Measurements from ENCODE around the gene CTNNA2.

DNA sequence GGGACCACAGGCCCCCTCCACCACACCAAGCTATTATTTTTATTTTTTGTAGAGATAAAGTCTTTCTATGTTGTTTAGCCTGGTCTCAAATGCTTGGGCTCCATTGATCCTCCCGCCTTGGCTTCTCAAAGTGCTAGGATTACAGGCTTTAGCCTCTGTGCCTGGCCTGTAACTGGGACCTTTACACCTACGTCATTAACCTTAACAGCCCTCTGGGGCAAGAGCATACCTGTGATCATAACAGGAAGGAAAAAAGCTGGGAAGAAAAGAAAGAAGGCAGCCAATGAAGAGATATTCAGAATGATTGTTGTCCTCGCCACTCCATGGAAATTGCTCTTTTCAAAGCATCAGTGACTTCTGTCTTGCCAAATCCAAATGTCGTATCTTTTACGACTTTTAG lies 453.5 kb downstream of the CTNNA2 start:
- TF ChIP-seq, protein P1, sequence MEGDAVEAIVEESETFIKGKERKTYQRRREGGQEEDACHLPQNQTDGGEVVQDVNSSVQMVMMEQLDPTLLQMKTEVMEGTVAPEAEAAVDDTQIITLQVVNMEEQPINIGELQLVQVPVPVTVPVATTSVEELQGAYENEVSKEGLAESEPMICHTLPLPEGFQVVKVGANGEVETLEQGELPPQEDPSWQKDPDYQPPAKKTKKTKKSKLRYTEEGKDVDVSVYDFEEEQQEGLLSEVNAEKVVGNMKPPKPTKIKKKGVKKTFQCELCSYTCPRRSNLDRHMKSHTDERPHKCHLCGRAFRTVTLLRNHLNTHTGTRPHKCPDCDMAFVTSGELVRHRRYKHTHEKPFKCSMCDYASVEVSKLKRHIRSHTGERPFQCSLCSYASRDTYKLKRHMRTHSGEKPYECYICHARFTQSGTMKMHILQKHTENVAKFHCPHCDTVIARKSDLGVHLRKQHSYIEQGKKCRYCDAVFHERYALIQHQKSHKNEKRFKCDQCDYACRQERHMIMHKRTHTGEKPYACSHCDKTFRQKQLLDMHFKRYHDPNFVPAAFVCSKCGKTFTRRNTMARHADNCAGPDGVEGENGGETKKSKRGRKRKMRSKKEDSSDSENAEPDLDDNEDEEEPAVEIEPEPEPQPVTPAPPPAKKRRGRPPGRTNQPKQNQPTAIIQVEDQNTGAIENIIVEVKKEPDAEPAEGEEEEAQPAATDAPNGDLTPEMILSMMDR (IDR thresholded peaks at IDR 0.05): no peak
- no peak for TF ChIP-seq POLR2A (IDR thresholded peaks at IDR 0.05)
